H1 (cell line): Measurements from ENCODE around the gene ABHD16A. TPM values are rescaled to one million over a fixed set of nuclear protein-coding genes. Genes with fewer than 3 reads are reported as not detected.

Experiments
- KDM1A ChIP-seq: fragments of 200-600, 300-600 bp; sonication (generic); IDR thresholded peaks from 2 replicates; pipeline ENCODE4 v1.7.1; 2016; ENCODE audit warnings: mild to moderate bottlenecking, low read length, borderline replicate concordance
- NRF1 ChIP-seq: IDR thresholded peaks from 2 replicates; pipeline ENCODE4 v1.6.1; 2011; ENCODE audit warnings: mild to moderate bottlenecking, low read depth, low read length, improper control_type of control experiment
- PHF8 ChIP-seq: fragments of 200-600 bp; sonication (generic); conservative IDR thresholded peaks from 2 replicates; pipeline ENCODE4 v1.7.1; 2012; ENCODE audit warnings: low read depth, mild to moderate bottlenecking, inconsistent platforms, low read length, moderate library complexity
- RAD21 ChIP-seq, 2 experiments: IDR thresholded peaks in 1 of 2; conservative IDR thresholded peaks in 1 of 2; 2 replicates each; pipeline ENCODE4 v1.6.1; 2011; ENCODE audit warnings: low read depth in 2 of 2, low read length in 2 of 2, improper control_type of control experiment in 1 of 2, inconsistent platforms in 1 of 2, mild to moderate bottlenecking in 1 of 2, moderate library complexity in 1 of 2
- RFX5 ChIP-seq: IDR thresholded peaks from 2 replicates; pipeline ENCODE4 v1.6.1; 2011; ENCODE audit warnings: low read depth, low read length, improper control_type of control experiment, borderline replicate concordance
- SIRT6 ChIP-seq: IDR thresholded peaks from one replicate; pipeline ENCODE4 v1.7.1; 2012; ENCODE audit warnings: low read length, inconsistent platforms
- polyA plus RNA-seq, 7 experiments: library from polyadenylated mRNA; depleted of rRNA in 3 of 7; stranded (reverse) in 5 of 7; unstranded in 2 of 7; fragments of >200 nt in 5 of 7; fragments of 200-250 nt in 2 of 7; gene quantifications; 1 replicate in 5 of 7; 2 replicates in 1 of 7; 4 replicates in 1 of 7; pipeline versions ENCODE4 v1.2.1 to v1.2.3, GENCODE V29; 2011 to 2013; ENCODE audit warnings: missing spikeins in 2 of 7, mixed read lengths in 2 of 7
- total RNA-seq: library from RNA; stranded (reverse); fragmentation: NEBNext Ultra II Directional; extraction: Animal tissue kit (Norgen Biotek cat#: 25700); gene quantifications from 2 replicates; pipeline ENCODE4 v1.2.1, GENCODE V29; 2021
- TF ChIP-seq, protein P1 (sequence below): fragments of 300-600 bp; sonication (generic); IDR thresholded peaks from 2 replicates; pipeline ENCODE4 v1.7.1; 2012; ENCODE audit warnings: low read length, moderate library complexity, mild to moderate bottlenecking, inconsistent platforms; ENCODE audit not compliant: insufficient replicate concordance
- TF ChIP-seq, protein P2 (sequence below): IDR thresholded peaks from 2 replicates; pipeline ENCODE4 v1.6.1; 2012; ENCODE audit warnings: low read length, inconsistent platforms

Gene ABHD16A
- total and polyA plus RNA-seq, 2 of the 8 experiments (the other 6 are each of a cell fraction or from before 2014, with no cell fraction given) = 32.9 to 40.2 TPM

DNA sequence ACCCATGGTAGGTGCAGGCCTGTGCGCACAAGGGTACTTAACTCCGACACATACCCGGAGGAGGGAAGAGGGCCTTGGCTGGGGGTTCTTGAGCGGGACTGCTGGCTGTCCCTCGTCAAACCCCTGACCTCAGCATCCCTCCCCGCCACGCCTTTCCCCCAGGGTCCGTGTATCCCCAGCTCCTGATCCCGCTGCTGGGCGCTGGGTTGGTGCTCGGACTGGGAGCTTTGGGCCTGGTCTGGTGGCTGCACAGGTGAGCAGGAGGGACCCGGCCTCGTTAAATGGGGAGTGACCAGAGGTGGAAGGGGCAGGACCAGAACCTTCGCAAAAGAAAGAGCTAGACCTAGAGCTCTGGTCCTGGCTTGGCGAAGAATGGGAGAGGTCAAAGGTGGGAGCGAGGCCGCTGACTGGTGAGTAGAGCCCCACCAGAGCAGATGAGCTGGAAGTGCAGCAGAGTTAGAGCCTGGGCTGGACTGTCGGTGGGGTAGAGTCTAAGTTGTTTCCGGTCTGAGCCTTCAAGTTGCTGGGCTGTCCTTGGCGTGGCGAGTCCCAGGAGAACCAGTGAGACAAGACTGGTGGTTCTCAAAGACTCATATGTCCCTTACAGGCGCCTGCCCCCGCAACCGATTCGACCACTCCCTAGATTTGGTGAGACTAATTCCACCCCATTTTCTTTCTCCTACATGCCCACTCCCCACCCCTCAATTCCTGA, 21.0 kb upstream of the ABHD16A start (continued):
- TF ChIP-seq, protein P1, sequence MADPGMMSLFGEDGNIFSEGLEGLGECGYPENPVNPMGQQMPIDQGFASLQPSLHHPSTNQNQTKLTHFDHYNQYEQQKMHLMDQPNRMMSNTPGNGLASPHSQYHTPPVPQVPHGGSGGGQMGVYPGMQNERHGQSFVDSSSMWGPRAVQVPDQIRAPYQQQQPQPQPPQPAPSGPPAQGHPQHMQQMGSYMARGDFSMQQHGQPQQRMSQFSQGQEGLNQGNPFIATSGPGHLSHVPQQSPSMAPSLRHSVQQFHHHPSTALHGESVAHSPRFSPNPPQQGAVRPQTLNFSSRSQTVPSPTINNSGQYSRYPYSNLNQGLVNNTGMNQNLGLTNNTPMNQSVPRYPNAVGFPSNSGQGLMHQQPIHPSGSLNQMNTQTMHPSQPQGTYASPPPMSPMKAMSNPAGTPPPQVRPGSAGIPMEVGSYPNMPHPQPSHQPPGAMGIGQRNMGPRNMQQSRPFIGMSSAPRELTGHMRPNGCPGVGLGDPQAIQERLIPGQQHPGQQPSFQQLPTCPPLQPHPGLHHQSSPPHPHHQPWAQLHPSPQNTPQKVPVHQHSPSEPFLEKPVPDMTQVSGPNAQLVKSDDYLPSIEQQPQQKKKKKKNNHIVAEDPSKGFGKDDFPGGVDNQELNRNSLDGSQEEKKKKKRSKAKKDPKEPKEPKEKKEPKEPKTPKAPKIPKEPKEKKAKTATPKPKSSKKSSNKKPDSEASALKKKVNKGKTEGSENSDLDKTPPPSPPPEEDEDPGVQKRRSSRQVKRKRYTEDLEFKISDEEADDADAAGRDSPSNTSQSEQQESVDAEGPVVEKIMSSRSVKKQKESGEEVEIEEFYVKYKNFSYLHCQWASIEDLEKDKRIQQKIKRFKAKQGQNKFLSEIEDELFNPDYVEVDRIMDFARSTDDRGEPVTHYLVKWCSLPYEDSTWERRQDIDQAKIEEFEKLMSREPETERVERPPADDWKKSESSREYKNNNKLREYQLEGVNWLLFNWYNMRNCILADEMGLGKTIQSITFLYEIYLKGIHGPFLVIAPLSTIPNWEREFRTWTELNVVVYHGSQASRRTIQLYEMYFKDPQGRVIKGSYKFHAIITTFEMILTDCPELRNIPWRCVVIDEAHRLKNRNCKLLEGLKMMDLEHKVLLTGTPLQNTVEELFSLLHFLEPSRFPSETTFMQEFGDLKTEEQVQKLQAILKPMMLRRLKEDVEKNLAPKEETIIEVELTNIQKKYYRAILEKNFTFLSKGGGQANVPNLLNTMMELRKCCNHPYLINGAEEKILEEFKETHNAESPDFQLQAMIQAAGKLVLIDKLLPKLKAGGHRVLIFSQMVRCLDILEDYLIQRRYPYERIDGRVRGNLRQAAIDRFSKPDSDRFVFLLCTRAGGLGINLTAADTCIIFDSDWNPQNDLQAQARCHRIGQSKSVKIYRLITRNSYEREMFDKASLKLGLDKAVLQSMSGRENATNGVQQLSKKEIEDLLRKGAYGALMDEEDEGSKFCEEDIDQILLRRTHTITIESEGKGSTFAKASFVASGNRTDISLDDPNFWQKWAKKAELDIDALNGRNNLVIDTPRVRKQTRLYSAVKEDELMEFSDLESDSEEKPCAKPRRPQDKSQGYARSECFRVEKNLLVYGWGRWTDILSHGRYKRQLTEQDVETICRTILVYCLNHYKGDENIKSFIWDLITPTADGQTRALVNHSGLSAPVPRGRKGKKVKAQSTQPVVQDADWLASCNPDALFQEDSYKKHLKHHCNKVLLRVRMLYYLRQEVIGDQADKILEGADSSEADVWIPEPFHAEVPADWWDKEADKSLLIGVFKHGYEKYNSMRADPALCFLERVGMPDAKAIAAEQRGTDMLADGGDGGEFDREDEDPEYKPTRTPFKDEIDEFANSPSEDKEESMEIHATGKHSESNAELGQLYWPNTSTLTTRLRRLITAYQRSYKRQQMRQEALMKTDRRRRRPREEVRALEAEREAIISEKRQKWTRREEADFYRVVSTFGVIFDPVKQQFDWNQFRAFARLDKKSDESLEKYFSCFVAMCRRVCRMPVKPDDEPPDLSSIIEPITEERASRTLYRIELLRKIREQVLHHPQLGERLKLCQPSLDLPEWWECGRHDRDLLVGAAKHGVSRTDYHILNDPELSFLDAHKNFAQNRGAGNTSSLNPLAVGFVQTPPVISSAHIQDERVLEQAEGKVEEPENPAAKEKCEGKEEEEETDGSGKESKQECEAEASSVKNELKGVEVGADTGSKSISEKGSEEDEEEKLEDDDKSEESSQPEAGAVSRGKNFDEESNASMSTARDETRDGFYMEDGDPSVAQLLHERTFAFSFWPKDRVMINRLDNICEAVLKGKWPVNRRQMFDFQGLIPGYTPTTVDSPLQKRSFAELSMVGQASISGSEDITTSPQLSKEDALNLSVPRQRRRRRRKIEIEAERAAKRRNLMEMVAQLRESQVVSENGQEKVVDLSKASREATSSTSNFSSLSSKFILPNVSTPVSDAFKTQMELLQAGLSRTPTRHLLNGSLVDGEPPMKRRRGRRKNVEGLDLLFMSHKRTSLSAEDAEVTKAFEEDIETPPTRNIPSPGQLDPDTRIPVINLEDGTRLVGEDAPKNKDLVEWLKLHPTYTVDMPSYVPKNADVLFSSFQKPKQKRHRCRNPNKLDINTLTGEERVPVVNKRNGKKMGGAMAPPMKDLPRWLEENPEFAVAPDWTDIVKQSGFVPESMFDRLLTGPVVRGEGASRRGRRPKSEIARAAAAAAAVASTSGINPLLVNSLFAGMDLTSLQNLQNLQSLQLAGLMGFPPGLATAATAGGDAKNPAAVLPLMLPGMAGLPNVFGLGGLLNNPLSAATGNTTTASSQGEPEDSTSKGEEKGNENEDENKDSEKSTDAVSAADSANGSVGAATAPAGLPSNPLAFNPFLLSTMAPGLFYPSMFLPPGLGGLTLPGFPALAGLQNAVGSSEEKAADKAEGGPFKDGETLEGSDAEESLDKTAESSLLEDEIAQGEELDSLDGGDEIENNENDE = no peak
- TF ChIP-seq, protein P2, sequence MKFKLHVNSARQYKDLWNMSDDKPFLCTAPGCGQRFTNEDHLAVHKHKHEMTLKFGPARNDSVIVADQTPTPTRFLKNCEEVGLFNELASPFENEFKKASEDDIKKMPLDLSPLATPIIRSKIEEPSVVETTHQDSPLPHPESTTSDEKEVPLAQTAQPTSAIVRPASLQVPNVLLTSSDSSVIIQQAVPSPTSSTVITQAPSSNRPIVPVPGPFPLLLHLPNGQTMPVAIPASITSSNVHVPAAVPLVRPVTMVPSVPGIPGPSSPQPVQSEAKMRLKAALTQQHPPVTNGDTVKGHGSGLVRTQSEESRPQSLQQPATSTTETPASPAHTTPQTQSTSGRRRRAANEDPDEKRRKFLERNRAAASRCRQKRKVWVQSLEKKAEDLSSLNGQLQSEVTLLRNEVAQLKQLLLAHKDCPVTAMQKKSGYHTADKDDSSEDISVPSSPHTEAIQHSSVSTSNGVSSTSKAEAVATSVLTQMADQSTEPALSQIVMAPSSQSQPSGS = no peak
- TF ChIP-seq RFX5 (no peak), PHF8 (no peak), NRF1 (no peak), SIRT6 (no peak), RAD21 (IDR thresholded peaks at IDR 0.05 in 1 of 2, conservative IDR thresholded peaks at IDR 0.05 in 1 of 2; ENCODE audit: low read depth in 2 of 2, low read length in 2 of 2) (no peak), KDM1A (no peak)
